PFSK-1 (cell line): Measurements from ENCODE around the gene NPHP1.

Source experiments
- FOXP2 ChIP-seq: optimal IDR thresholded peaks from 2 replicates; pipeline ENCODE3; 2011; ENCODE audit warnings: borderline replicate concordance, control low read depth, inconsistent platforms; ENCODE audit not compliant: insufficient read depth; ENCODE audit errors: extremely low read length, extremely low read depth
- POLR2AphosphoS5 ChIP-seq: IDR thresholded peaks from 2 replicates; pipeline ENCODE4 v1.6.1; 2012; ENCODE audit warnings: low read depth, mild to moderate bottlenecking, control low read depth, low read length, moderate library complexity
- SIN3A ChIP-seq: IDR thresholded peaks from 2 replicates; pipeline ENCODE4 v1.6.1; 2012; ENCODE audit warnings: mild to moderate bottlenecking, low read length, moderate library complexity, borderline replicate concordance; ENCODE audit not compliant: insufficient read depth
- TAF1 ChIP-seq: IDR thresholded peaks from 2 replicates; pipeline ENCODE4 v1.6.1; 2012; ENCODE audit warnings: low read length, control low read depth, borderline replicate concordance; ENCODE audit not compliant: insufficient read depth
- TF ChIP-seq, protein P1 (sequence below), 2 experiments: IDR thresholded peaks; 2 replicates each; pipeline versions ENCODE4 v1.6.1 to v1.8.0; 2011 to 2012; ENCODE audit warnings: low read depth in 2 of 2, low read length in 2 of 2, control low read depth in 1 of 2, inconsistent platforms in 1 of 2, mild to moderate bottlenecking in 1 of 2, moderate library complexity in 1 of 2; ENCODE audit not compliant: insufficient read depth in 1 of 2

NPHP1 gene

DNA sequence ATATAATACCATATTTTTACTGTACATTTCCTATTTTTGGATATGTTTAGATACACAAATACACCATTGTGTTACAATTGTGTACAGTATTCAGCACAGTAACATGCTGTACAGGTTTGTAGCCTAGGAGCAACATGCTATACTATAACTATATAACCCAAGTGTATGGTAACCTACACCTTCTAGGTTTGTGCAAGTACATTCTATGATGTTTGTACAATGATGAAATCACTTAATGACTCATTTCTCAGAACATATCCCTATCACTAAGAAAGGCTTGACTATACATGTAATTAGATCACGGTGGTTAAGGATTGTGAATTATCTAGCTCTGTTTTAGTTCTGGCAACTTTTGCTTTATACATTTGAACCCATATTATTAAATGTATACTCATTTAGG is 31.3 kb downstream of the NPHP1 start:
- TF ChIP-seq TAF1 (no peak), FOXP2 (no peak), POLR2AphosphoS5 (no peak), SIN3A (no peak)
- TF ChIP-seq, protein P1, sequence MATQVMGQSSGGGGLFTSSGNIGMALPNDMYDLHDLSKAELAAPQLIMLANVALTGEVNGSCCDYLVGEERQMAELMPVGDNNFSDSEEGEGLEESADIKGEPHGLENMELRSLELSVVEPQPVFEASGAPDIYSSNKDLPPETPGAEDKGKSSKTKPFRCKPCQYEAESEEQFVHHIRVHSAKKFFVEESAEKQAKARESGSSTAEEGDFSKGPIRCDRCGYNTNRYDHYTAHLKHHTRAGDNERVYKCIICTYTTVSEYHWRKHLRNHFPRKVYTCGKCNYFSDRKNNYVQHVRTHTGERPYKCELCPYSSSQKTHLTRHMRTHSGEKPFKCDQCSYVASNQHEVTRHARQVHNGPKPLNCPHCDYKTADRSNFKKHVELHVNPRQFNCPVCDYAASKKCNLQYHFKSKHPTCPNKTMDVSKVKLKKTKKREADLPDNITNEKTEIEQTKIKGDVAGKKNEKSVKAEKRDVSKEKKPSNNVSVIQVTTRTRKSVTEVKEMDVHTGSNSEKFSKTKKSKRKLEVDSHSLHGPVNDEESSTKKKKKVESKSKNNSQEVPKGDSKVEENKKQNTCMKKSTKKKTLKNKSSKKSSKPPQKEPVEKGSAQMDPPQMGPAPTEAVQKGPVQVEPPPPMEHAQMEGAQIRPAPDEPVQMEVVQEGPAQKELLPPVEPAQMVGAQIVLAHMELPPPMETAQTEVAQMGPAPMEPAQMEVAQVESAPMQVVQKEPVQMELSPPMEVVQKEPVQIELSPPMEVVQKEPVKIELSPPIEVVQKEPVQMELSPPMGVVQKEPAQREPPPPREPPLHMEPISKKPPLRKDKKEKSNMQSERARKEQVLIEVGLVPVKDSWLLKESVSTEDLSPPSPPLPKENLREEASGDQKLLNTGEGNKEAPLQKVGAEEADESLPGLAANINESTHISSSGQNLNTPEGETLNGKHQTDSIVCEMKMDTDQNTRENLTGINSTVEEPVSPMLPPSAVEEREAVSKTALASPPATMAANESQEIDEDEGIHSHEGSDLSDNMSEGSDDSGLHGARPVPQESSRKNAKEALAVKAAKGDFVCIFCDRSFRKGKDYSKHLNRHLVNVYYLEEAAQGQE (IDR thresholded peaks at IDR 0.05; ENCODE audit: insufficient read depth in 1 of 2, low read depth in 2 of 2, low read length in 2 of 2) = no peak

DNA sequence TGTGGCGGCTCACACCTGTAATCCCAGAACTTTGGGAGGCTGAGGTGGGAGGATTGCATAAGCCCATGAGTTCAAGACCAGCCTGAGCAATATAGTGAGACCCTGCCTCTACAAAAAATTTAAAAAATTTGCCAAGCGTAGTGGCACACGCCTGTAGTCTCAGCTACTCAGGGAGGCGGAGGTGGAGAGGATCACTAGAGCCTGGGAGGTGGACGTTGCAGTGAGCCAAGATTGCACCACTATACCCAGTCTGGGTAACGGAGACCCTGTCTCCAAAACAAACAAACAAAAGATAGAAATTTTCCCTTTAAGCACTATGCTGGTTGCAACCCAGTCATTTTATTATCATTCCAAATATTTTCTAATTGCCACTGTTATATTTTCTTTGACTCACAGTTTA is 32.3 kb downstream of the NPHP1 start:
- TF ChIP-seq POLR2AphosphoS5 (no peak), SIN3A (no peak), FOXP2 (no peak), TAF1 (no peak)
- TF ChIP-seq, protein P1 (IDR thresholded peaks at IDR 0.05; ENCODE audit: insufficient read depth in 1 of 2, low read depth in 2 of 2, low read length in 2 of 2) = no peak

GRCh38 chr2:110170102-110170501 is 34.7 kb downstream of the NPHP1 start:
- TF ChIP-seq, protein P1 (IDR thresholded peaks at IDR 0.05; ENCODE audit: insufficient read depth in 1 of 2, low read depth in 2 of 2, low read length in 2 of 2) = no peak
- no peak for TF ChIP-seq TAF1
- no peak for TF ChIP-seq FOXP2
- no peak for TF ChIP-seq SIN3A
- no peak for TF ChIP-seq POLR2AphosphoS5

DNA sequence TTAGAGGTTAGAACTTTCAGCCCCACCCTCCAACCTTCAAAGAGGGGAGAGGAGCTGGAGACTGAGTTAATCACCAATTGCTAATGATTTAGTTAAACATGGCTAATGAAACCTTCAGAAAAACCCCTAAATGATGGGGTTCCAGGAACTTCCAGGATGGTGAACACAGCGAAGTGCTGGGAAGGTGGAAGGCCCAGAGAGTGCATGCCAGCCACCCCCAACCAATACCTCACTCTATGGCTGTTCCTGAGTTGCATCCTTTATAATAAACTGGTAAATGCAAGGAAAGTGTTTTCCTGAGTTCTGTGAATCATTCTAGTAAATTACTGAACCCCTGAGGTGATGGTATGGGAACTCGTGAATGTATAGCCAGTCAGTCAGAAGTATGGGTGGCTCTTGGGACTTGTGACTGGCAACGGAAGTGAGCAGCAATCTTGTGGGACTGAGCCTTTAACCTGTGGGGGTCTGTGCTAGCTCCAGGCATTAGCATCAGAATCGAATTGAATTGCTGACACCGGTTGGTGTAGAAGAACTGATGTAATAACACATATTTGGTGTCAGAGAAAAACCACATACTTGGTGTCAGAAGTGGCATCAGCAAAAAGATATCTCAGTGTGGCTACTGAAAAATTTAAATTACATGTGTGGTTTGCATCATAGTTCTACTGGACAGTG is 37.4 kb downstream of the NPHP1 start:
- TF ChIP-seq FOXP2 = no peak
- TF ChIP-seq POLR2AphosphoS5 = no peak
- no peak for TF ChIP-seq TAF1
- TF ChIP-seq, protein P1 (IDR thresholded peaks at IDR 0.05; ENCODE audit: insufficient read depth in 1 of 2, low read depth in 2 of 2, low read length in 2 of 2) = no peak
- TF ChIP-seq SIN3A = no peak

- TF ChIP-seq FOXP2 (no peak), SIN3A (no peak), TAF1 (no peak), POLR2AphosphoS5 (no peak)
- TF ChIP-seq, protein P1 (IDR thresholded peaks at IDR 0.05; ENCODE audit: insufficient read depth in 1 of 2, low read depth in 2 of 2, low read length in 2 of 2) = no peak
These were observed 38.5 kb downstream of the NPHP1 start for GRCh38 chr2:110166266-110166665.
